Myocyte (in vitro differentiated cells): ENCODE measurements around the gene PPP1R3F. TPM values are rescaled to one million over a fixed set of nuclear protein-coding genes. Genes with fewer than 3 reads are reported as not detected.
"Not testable (repeated sequence)": the region's sequence is repeated elsewhere in the genome, so short reads cannot be mapped to it uniquely, and the experiment has no call there.

Experiments
- DNase-seq: peaks from one replicate; pipeline ENCODE4 v3.0.0-alpha.2; 2012; ENCODE audit warnings: low read depth
- total RNA-seq: library from RNA; depleted of rRNA; stranded (reverse); fragments of >200 nt; gene quantifications from 2 replicates; pipeline ENCODE4 v1.2.3, GENCODE V29; 2014

Gene PPP1R3F
- total RNA-seq, 1 donor from 2014 or later, result 31.2 TPM

GRCh38 chrX:49312176-49312575 lies 42.6 kb downstream of the PPP1R3F start:
- no peak for DNase-seq

GRCh38 chrX:49316085-49316484 lies 46.5 kb downstream of the PPP1R3F start:
- no peak for DNase-seq

- DNase-seq, result not testable (repeated sequence)
These were observed 52.1 kb downstream of the PPP1R3F start, which contains the start of gene GAGE12J for GRCh38 chrX:49321737-49322136. GAGE12J (plus strand) TSS chrX:49322037; CDS start chrX:49323194, 1,157 bp downstream.

- not testable (repeated sequence) for DNase-seq
These were observed 52.7 kb downstream of the PPP1R3F start for GRCh38 chrX:49322266-49322665.

- DNase-seq, result not testable (repeated sequence)
These were observed 54.1 kb downstream of the PPP1R3F start for GRCh38 chrX:49323735-49324134.

- not testable (repeated sequence) for DNase-seq
These were observed 60.8 kb downstream of the PPP1R3F start for GRCh38 chrX:49330421-49330820.

- not testable (repeated sequence) for DNase-seq
These were observed 61.7 kb downstream of the PPP1R3F start, which contains the start of gene GAGE13 for GRCh38 chrX:49331282-49331681. GAGE13 (plus strand) TSS chrX:49331582; CDS start chrX:49332738, 1,156 bp downstream.

GRCh38 chrX:49331841-49332240 lies 62.2 kb downstream of the PPP1R3F start:
- DNase-seq, result not testable (repeated sequence)

Other genes with a start within 250 kb of the PPP1R3F start
- 36.9 and 39.6 TPM in 2 replicates for gene TFE3, start 226.4 kb upstream of the PPP1R3F start, total RNA-seq
- not detected in 2 replicates for gene CCDC120, start 210.8 kb upstream of the PPP1R3F start, total RNA-seq
- 7.1 and 7.4 TPM in 2 replicates for gene PRAF2, start 195.8 kb upstream of the PPP1R3F start, total RNA-seq
- 49.3 and 64.3 TPM in 2 replicates for gene WDR45, start 189.9 kb upstream of the PPP1R3F start, total RNA-seq
- gene GPKOW, start 146.1 kb upstream of the PPP1R3F start, total RNA-seq, result 23.9 and 26.7 TPM in 2 replicates
- gene MAGIX, start 107.0 kb upstream of the PPP1R3F start, total RNA-seq, result 4.8 and 6.6 TPM in 2 replicates
- 48.7 and 68.3 TPM in 2 replicates for gene PLP2, start 97.9 kb upstream of the PPP1R3F start, total RNA-seq
- 6.6 TPM in 2 replicates for gene PRICKLE3, start 83.4 kb upstream of the PPP1R3F start, total RNA-seq
- gene SYP, start 69.6 kb upstream of the PPP1R3F start, total RNA-seq, result 1.8 TPM in 2 replicates
- gene CACNA1F, start 36.5 kb upstream of the PPP1R3F start, total RNA-seq, result not detected in 2 replicates
- gene CCDC22, start 34.3 kb upstream of the PPP1R3F start, total RNA-seq, result 8.7 and 11.9 TPM in 2 replicates
- 0.05 TPM in 1 of 2 replicates, not detected in the other for gene FOXP3, start 5.1 kb upstream of the PPP1R3F start, total RNA-seq
- not detected in 2 replicates for gene GAGE10, start 33.9 kb downstream of the PPP1R3F start, total RNA-seq
- not detected in 2 replicates for gene GAGE12J, start 52.2 kb downstream of the PPP1R3F start, total RNA-seq
- not detected in 2 replicates for gene GAGE13, start 61.8 kb downstream of the PPP1R3F start, total RNA-seq